Mesenchymal stem cell (in vitro differentiated cells and primary cell): ENCODE results near the gene ZNF148.
A peak's percentile ranks its signal among the peaks of the same experiment; 100 is the strongest.

Experiments used
- DNase-seq: peaks from one replicate; pipeline ENCODE4 v3.0.0-alpha.2; 2013
- H2AFZ ChIP-seq: one replicate; pipeline ENCODE4 v1.6.1; 2013; ENCODE audit warnings: low read depth, mild to moderate bottlenecking, control low read depth, inconsistent platforms, low read length, moderate library complexity
- H2AK5ac ChIP-seq: 2 replicates; pipeline ENCODE4 v1.6.1; 2013; ENCODE audit warnings: low read length, moderate library complexity, mild to moderate bottlenecking, inconsistent platforms; ENCODE audit not compliant: severe bottlenecking
- H2BK120ac ChIP-seq: one replicate; pipeline ENCODE4 v1.6.1; 2013; ENCODE audit warnings: low read depth, mild to moderate bottlenecking, inconsistent platforms, low read length, moderate library complexity
- H2BK12ac ChIP-seq, 2 experiments: one replicate each; pipeline ENCODE4 v1.6.1; 2013; ENCODE audit warnings: inconsistent platforms in 2 of 2, low read length in 2 of 2, mild to moderate bottlenecking in 2 of 2, moderate library complexity in 2 of 2, control low read depth in 1 of 2
- H2BK15ac ChIP-seq: one replicate; pipeline ENCODE4 v1.6.1; 2013; ENCODE audit warnings: mild to moderate bottlenecking, low read depth, inconsistent platforms; ENCODE audit not compliant: poor library complexity, severe bottlenecking
- H2BK5ac ChIP-seq: 2 replicates; pipeline ENCODE4 v1.6.1; 2013; ENCODE audit warnings: low read depth, mild to moderate bottlenecking, low read length, control low read depth, inconsistent platforms; ENCODE audit not compliant: poor library complexity, severe bottlenecking
- H3K14ac ChIP-seq, 2 experiments: one replicate each; pipeline ENCODE4 v1.6.1; 2013; ENCODE audit warnings: inconsistent platforms in 2 of 2, low read length in 2 of 2, control low read depth in 1 of 2, mild to moderate bottlenecking in 1 of 2, moderate library complexity in 1 of 2
- H3K18ac ChIP-seq, 2 experiments: one replicate each; pipeline ENCODE4 v1.6.1; 2013; ENCODE audit warnings: inconsistent platforms in 2 of 2, low read length in 2 of 2, control low read depth in 1 of 2, low read depth in 1 of 2, mild to moderate bottlenecking in 1 of 2
- H3K23ac ChIP-seq, 2 experiments: one replicate each; pipeline ENCODE4 v1.6.1; 2013; ENCODE audit warnings: inconsistent platforms in 2 of 2, low read length in 2 of 2, mild to moderate bottlenecking in 2 of 2, moderate library complexity in 2 of 2, control low read depth in 1 of 2
- H3K27ac ChIP-seq: 2 replicates; pipeline ENCODE4 v1.5.1; 2013; ENCODE audit warnings: mild to moderate bottlenecking, moderate library complexity, low read length, control low read depth, inconsistent platforms; ENCODE audit not compliant: poor library complexity, severe bottlenecking
- H3K27me3 ChIP-seq, 2 experiments: 2 replicates each; pipeline versions ENCODE4 v1.6.1 to v1.7.0; 2013; ENCODE audit warnings: low read length in 2 of 2, mild to moderate bottlenecking in 2 of 2, moderate library complexity in 2 of 2, control low read depth in 1 of 2, inconsistent platforms in 1 of 2; ENCODE audit not compliant: control insufficient read depth in 1 of 2, insufficient read depth in 1 of 2
- H3K36me3 ChIP-seq, 2 experiments: 2 replicates each; pipeline versions ENCODE4 v1.6.1 to v1.7.0; 2013; ENCODE audit warnings: low read length in 2 of 2, control low read depth in 1 of 2, inconsistent platforms in 1 of 2, low read depth in 1 of 2, mild to moderate bottlenecking in 1 of 2; ENCODE audit not compliant: insufficient read depth in 2 of 2, control insufficient read depth in 1 of 2
- H3K4ac ChIP-seq, 2 experiments: one replicate each; pipeline ENCODE4 v1.6.1; 2013; ENCODE audit warnings: inconsistent platforms in 2 of 2, low read length in 2 of 2, mild to moderate bottlenecking in 2 of 2, moderate library complexity in 2 of 2, control low read depth in 1 of 2, low read depth in 1 of 2
- H3K4me1 ChIP-seq: 2 replicates; pipeline ENCODE4 v1.6.1; 2013; ENCODE audit warnings: low read depth, low read length, control low read depth; ENCODE audit not compliant: control insufficient read depth, insufficient read depth
- H3K4me2 ChIP-seq: 2 replicates; pipeline ENCODE4 v1.6.1; 2013; ENCODE audit warnings: low read length, mild to moderate bottlenecking, inconsistent platforms; ENCODE audit not compliant: poor library complexity, severe bottlenecking
- H3K4me3 ChIP-seq, 2 experiments: 2 replicates each; pipeline versions ENCODE4 v1.5.1 to v1.7.0; 2013; ENCODE audit warnings: low read length in 2 of 2, mild to moderate bottlenecking in 2 of 2, control low read depth in 1 of 2, low read depth in 1 of 2; ENCODE audit not compliant: insufficient read depth in 1 of 2
- H3K79me1 ChIP-seq: replicated peaks from 2 replicates; pipeline ENCODE4 v1.6.1; 2013; ENCODE audit warnings: mild to moderate bottlenecking, control low read depth, low read length, inconsistent platforms; ENCODE audit not compliant: poor library complexity, severe bottlenecking
- H3K9ac ChIP-seq: 2 replicates; pipeline ENCODE4 v1.7.0; 2013; ENCODE audit warnings: mild to moderate bottlenecking, low read length, moderate library complexity
- H3K9me3 ChIP-seq: 2 replicates; pipeline ENCODE4 v1.7.0; 2013; ENCODE audit warnings: mild to moderate bottlenecking, low read length; ENCODE audit not compliant: control insufficient read depth
- H4K8ac ChIP-seq: one replicate; pipeline ENCODE4 v1.6.1; 2013; ENCODE audit warnings: inconsistent platforms, mild to moderate bottlenecking, low read length, moderate library complexity
- H4K91ac ChIP-seq: one replicate; pipeline ENCODE4 v1.6.1; 2013; ENCODE audit warnings: mild to moderate bottlenecking, low read length, inconsistent platforms
- WGBS: methylation state at CpG from one replicate; pipeline ENCODE4 v1.1.7; 2013; ENCODE audit warnings: mixed read lengths; 5-methylcytosine and 5-hydroxymethylcytosine counted together

Gene ZNF148

GRCh38 chr3:125189378-125190165 is 185.6 kb downstream of the ZNF148 start:
- no peak overlapping the region for H3K27ac ChIP-seq
- no peak overlapping the region for H3K4me3 ChIP-seq
- no peak overlapping the region for H3K18ac ChIP-seq
- H2AFZ ChIP-seq: no peak overlapping the region
- H3K4me2 ChIP-seq: no peak overlapping the region
- 97% methylated on average over 6 of the region's 7 CpGs for WGBS
- no peak overlapping the region for H2BK15ac ChIP-seq
- no peak overlapping the region for H2BK5ac ChIP-seq
- no peak overlapping the region for H2BK120ac ChIP-seq
- H3K9me3 ChIP-seq: no peaks in the 10 kb centered on the region
- H3K36me3 ChIP-seq: peaks cover 0 to 32% of the 10 kb centered on the region in 2 experiments
- no peak overlapping the region for H4K91ac ChIP-seq
- H3K9ac ChIP-seq: no peak overlapping the region
- no peak overlapping the region for H4K8ac ChIP-seq
- no peaks in the 10 kb centered on the region for H3K79me1 ChIP-seq
- H2AK5ac ChIP-seq: no peak overlapping the region
- no peak overlapping the region for H3K4ac ChIP-seq
- H3K23ac ChIP-seq: no peak overlapping the region
- no peaks in the 10 kb centered on the region for H3K27me3 ChIP-seq
- H2BK12ac ChIP-seq: no peak overlapping the region
- H3K14ac ChIP-seq: no peak overlapping the region
- peaks cover 6% of the 10 kb centered on the region for H3K4me1 ChIP-seq
- no peak for DNase-seq

- no peak for DNase-seq
- H3K27me3 ChIP-seq: no peaks in the 10 kb centered on the region
- H3K4me1 ChIP-seq: peaks cover 4% of the 10 kb centered on the region
- no peak overlapping the region for H2BK5ac ChIP-seq
- no peak overlapping the region for H3K4me3 ChIP-seq
- no peak overlapping the region for H4K8ac ChIP-seq
- H2AFZ ChIP-seq: no peak overlapping the region
- no peak overlapping the region for H2BK120ac ChIP-seq
- H2BK15ac ChIP-seq: no peak overlapping the region
- H3K27ac ChIP-seq: no peak overlapping the region
- no peak overlapping the region for H3K14ac ChIP-seq
- H3K9me3 ChIP-seq: no peaks in the 10 kb centered on the region
- 97% methylated on average over 1 of the region's 2 CpGs for WGBS
- no peak overlapping the region for H3K23ac ChIP-seq
- no peak overlapping the region for H2BK12ac ChIP-seq
- H4K91ac ChIP-seq: no peak overlapping the region
- H3K9ac ChIP-seq: no peak overlapping the region
- no peak overlapping the region for H2AK5ac ChIP-seq
- no peak overlapping the region for H3K18ac ChIP-seq
- no peak overlapping the region for H3K4ac ChIP-seq
- no peaks in the 10 kb centered on the region for H3K79me1 ChIP-seq
- H3K4me2 ChIP-seq: no peak overlapping the region
- peaks cover 0 to 32% of the 10 kb centered on the region in 2 experiments for H3K36me3 ChIP-seq
These were observed 186.2 kb downstream of the ZNF148 start for GRCh38 chr3:125188955-125189354.

GRCh38 chr3:125187599-125187910 is 187.6 kb downstream of the ZNF148 start:
- Histone ChIP-seq H4K91ac (no peak overlapping the region), H3K4me2 (no peak overlapping the region), H3K27ac (no peak overlapping the region), H3K79me1 (no peaks in the 10 kb centered on the region), H3K18ac (peak overlapping the region in 1 of 2 experiments; percentile 28), H3K4ac (no peak overlapping the region), H3K23ac (no peak overlapping the region), H2BK12ac (no peak overlapping the region), H2BK15ac (no peak overlapping the region), H2BK5ac (no peak overlapping the region), H2AFZ (no peak overlapping the region), H3K14ac (no peak overlapping the region), H4K8ac (no peak overlapping the region), H2AK5ac (no peak overlapping the region), H3K9ac (no peak overlapping the region), H2BK120ac (no peak overlapping the region), H3K27me3 (no peaks in the 10 kb centered on the region), H3K4me1 (peaks cover 3% of the 10 kb centered on the region), H3K36me3 (peaks cover 0 to 32% of the 10 kb centered on the region in 2 experiments), H3K9me3 (no peaks in the 10 kb centered on the region), H3K4me3 (no peak overlapping the region)
- DNase-seq: no peak
- 78% methylated on average over 5 of the region's 5 CpGs for WGBS

GRCh38 chr3:125186800-125187598 is 188.1 kb downstream of the ZNF148 start:
- 92% methylated on average over 20 of the region's 20 CpGs for WGBS
- H3K14ac ChIP-seq: peak overlapping the region in 1 of 2 experiments; percentile 5
- H2BK15ac ChIP-seq: no peak overlapping the region
- no peak overlapping the region for H2AFZ ChIP-seq
- H3K4me3 ChIP-seq: no peak overlapping the region
- H3K79me1 ChIP-seq: no peaks in the 10 kb centered on the region
- no peaks in the 10 kb centered on the region for H3K9me3 ChIP-seq
- H3K4me1 ChIP-seq: peaks cover 3% of the 10 kb centered on the region
- H3K27me3 ChIP-seq: no peaks in the 10 kb centered on the region
- no peak overlapping the region for H2BK5ac ChIP-seq
- no peak overlapping the region for H2AK5ac ChIP-seq
- no peak overlapping the region for H2BK12ac ChIP-seq
- H4K8ac ChIP-seq: no peak overlapping the region
- no peak overlapping the region for H3K4ac ChIP-seq
- peaks cover 0 to 32% of the 10 kb centered on the region in 2 experiments for H3K36me3 ChIP-seq
- H3K27ac ChIP-seq: no peak overlapping the region
- DNase-seq: no peak
- H3K4me2 ChIP-seq: no peak overlapping the region
- H3K18ac ChIP-seq: peak overlapping the region in 1 of 2 experiments; percentile 28
- no peak overlapping the region for H2BK120ac ChIP-seq
- no peak overlapping the region for H3K23ac ChIP-seq
- H4K91ac ChIP-seq: no peak overlapping the region
- peak overlapping the region; percentile 60 for H3K9ac ChIP-seq
